ENCODE results near the gene QSOX1. TPM values are rescaled to one million over a fixed set of nuclear protein-coding genes. Genes with fewer than 3 reads are reported as not detected.

QSOX1 gene
- total RNA-seq, 1 donor from 2014 or later = 11.9 TPM

DNA sequence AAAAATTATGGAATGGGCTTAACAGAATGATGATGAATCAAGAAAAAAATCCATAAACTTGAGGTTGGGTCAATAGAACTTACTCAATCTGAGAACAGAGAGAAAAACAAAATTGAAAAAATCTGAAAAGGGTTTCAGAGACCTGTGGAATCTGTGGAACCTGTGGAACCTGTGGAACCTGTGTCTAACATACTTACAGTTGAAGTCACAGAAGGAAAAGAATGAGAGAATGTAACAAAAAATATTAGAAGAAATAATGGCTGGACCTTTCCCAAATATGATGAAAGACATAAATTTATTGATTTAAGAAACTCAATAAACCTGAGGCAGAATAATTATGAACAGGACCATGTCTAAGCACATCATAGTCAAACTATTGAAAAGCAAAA is 17.7 kb upstream of the QSOX1 start:
- POLR2A ChIA-PET = no interaction called here
- intact Hi-C loops (cut with micrococcal nuclease) = no loop called here
- no peaks in the 10 kb centered on the region for H3K36me3 Mint-ChIP-seq (ENCODE audit: low read depth)
- H3K27me3 Mint-ChIP-seq = peaks cover 19% of the 10 kb centered on the region
- H3K4me3 Mint-ChIP-seq = no peak overlapping the region
- TF ChIP-seq, protein P1, sequence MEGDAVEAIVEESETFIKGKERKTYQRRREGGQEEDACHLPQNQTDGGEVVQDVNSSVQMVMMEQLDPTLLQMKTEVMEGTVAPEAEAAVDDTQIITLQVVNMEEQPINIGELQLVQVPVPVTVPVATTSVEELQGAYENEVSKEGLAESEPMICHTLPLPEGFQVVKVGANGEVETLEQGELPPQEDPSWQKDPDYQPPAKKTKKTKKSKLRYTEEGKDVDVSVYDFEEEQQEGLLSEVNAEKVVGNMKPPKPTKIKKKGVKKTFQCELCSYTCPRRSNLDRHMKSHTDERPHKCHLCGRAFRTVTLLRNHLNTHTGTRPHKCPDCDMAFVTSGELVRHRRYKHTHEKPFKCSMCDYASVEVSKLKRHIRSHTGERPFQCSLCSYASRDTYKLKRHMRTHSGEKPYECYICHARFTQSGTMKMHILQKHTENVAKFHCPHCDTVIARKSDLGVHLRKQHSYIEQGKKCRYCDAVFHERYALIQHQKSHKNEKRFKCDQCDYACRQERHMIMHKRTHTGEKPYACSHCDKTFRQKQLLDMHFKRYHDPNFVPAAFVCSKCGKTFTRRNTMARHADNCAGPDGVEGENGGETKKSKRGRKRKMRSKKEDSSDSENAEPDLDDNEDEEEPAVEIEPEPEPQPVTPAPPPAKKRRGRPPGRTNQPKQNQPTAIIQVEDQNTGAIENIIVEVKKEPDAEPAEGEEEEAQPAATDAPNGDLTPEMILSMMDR (IDR thresholded peaks at IDR 0.05) = no peak
- DNase-seq = no peak
- no peak overlapping the region for H3K27ac Mint-ChIP-seq
- peaks cover 9% of the 10 kb centered on the region for H3K9me3 Mint-ChIP-seq
- CTCF ChIA-PET = no interaction called here
- no peaks in the 10 kb centered on the region for H3K4me1 Mint-ChIP-seq
- no peak for ATAC-seq (ENCODE audit: low read depth)

DNA sequence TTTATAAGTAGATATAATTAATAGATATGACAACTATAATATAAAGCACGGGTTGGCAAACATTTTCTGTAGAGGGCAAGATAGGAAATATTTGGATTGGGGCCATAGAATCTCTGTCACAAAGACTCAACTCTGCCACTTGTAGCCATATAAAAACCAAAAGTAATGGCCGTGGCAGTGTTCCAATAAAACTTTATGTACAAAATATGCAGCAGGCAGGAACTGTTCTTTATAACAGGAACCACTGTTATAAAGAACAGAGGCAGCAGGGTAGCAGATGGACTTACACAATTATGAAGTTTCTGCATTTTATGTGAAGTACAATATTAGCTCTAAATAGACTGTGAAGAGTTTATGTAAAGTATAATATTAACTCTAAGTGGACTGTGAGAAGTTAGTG is 16.9 kb upstream of the QSOX1 start:
- DNase-seq (no peak), ATAC-seq (ENCODE audit: low read depth) (no peak)
- TF ChIP-seq, protein P1 (IDR thresholded peaks at IDR 0.05) = no peak
- CTCF ChIA-PET = no interaction called here
- no peaks in the 10 kb centered on the region for H3K36me3 Mint-ChIP-seq (ENCODE audit: low read depth)
- H3K4me3 Mint-ChIP-seq = no peak overlapping the region
- peaks cover 19% of the 10 kb centered on the region for H3K27me3 Mint-ChIP-seq
- no peaks in the 10 kb centered on the region for H3K4me1 Mint-ChIP-seq
- POLR2A ChIA-PET = no interaction called here
- intact Hi-C loops (cut with micrococcal nuclease) = no loop called here
- H3K9me3 Mint-ChIP-seq = peaks cover 9% of the 10 kb centered on the region
- H3K27ac Mint-ChIP-seq = no peak overlapping the region

DNA sequence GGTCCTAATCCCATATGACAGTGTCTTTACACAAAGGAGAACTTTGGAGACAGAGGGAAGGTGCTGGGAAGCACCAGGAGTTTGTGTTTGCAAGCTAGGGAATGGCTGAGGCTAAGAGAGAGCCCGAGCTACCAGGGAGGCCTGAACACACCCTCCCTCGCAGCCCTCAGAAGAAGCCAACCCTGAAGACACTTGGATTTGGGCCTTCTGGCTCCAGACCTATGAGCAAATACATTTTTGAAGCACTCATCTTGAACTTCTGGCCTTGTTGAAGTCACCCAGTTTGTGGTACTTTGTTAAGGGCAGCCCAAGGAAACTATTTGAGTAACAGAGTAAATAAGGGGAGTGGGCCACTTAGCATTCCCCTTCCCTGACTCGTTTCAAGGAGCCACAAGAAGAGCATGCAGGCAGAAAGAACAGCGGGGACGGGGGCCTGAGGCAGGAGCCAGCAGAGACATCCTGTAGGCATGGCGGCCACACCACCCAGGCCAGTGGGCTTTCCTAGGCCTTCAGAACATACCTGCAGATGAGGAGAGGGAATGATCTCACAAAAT is 13.2 kb upstream of the QSOX1 start:
- H3K27me3 Mint-ChIP-seq = peaks cover 7% of the 10 kb centered on the region
- H3K36me3 Mint-ChIP-seq (ENCODE audit: low read depth) = no peaks in the 10 kb centered on the region
- H3K27ac Mint-ChIP-seq = no peak overlapping the region
- POLR2A ChIA-PET = no interaction called here
- H3K4me1 Mint-ChIP-seq = no peaks in the 10 kb centered on the region
- no peak for DNase-seq
- CTCF ChIA-PET = no interaction called here
- intact Hi-C loops (cut with micrococcal nuclease) = no loop called here
- peaks cover 8% of the 10 kb centered on the region for H3K9me3 Mint-ChIP-seq
- H3K4me3 Mint-ChIP-seq = no peak overlapping the region
- no peak for ATAC-seq (ENCODE audit: low read depth)
- TF ChIP-seq, protein P1 (IDR thresholded peaks at IDR 0.05) = no peak

DNA sequence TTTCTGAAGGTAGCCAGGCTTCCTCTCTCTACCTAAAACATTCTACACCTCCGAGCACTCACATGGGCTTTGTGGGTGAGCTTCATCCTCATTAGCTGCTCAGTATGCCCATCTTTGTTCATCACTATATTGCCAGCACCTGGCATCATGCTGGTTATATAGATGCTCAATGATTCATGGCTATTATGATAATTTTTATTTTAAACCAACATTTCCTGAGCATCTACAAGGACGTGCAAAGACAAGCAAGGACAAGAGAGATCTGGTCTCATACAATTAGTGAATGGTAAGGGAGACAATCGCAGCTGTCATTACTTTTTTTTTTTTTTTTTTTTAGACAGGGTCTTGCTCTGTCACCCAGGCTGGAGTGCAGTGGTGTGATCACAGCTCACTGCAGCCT is 11.3 kb upstream of the QSOX1 start:
- Mint-ChIP-seq H3K36me3 (ENCODE audit: low read depth) (no peaks in the 10 kb centered on the region), H3K27me3 (peaks cover 6% of the 10 kb centered on the region), H3K9me3 (no peaks in the 10 kb centered on the region), H3K27ac (no peak overlapping the region), H3K4me3 (no peak overlapping the region), H3K4me1 (no peaks in the 10 kb centered on the region)
- TF ChIP-seq, protein P1 (IDR thresholded peaks at IDR 0.05) = no peak
- CTCF ChIA-PET = no interaction called here
- intact Hi-C loops (cut with micrococcal nuclease) = no loop called here
- POLR2A ChIA-PET = no interaction called here
- no peak for DNase-seq
- no peak for ATAC-seq (ENCODE audit: low read depth)

DNA sequence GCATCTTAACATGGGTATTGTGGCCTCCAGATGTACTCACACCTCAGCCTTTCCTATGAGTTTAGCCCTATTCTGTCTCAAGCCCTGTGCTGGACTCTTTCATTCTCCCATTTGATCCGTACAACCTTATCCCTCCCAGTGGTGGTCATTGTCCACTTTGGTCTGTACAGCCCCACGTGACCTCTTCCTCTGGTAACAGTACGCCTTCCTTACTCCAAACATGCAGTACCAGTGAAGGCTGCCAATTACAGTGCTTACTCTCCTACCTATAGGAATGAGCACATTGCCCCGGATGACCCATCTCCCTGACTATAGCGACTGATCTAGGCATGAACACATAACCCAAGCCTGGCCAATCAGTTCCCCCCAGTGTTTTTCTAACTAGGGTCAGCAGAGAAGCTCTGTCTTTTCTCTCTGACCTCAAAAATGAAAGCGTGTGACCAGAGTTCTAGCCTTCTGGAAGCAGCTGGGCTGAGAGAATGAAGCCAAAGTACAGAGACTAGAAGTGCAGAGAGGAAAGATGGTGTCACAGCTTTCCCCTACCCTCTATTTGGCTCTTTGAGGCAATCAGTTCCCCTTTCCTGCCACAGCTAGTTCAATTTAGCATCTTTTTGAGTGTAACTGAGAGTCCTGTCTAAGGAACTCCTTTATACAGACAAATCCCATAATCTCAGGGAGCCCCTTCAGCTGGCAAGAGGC is 9.9 kb upstream of the QSOX1 start:
- Mint-ChIP-seq H3K27ac (no peak overlapping the region), H3K9me3 (no peaks in the 10 kb centered on the region), H3K4me1 (no peaks in the 10 kb centered on the region), H3K27me3 (peaks cover 5% of the 10 kb centered on the region), H3K4me3 (no peak overlapping the region), H3K36me3 (ENCODE audit: low read depth) (no peaks in the 10 kb centered on the region)
- ChIA-PET POLR2A (interaction anchor here (1.2 kb wide), 1 partner anchor 10 kb away, joined by 3 read pairs; the partner anchor contains the start of gene QSOX1), CTCF (no interaction called here)
- no peak for ATAC-seq (ENCODE audit: low read depth)
- DNase-seq = no peak
- TF ChIP-seq, protein P1 (IDR thresholded peaks at IDR 0.05) = no peak
- intact Hi-C loops (cut with micrococcal nuclease) = no loop called here
